ENCODE data around the gene HOXA6. TPM values are rescaled to one million over a fixed set of nuclear protein-coding genes. Genes with fewer than 3 reads are reported as not detected.

The HOXA6 gene
- total RNA-seq, 1 experiment from 2014 or later, result not detected

GRCh38 chr7:27171325-27171636, 23.7 kb upstream of the HOXA6 start:
- Histone ChIP-seq H3K14ac (ENCODE audit: insufficient read depth, low read length) (no peak overlapping the region), H3K56ac (ENCODE audit: insufficient read length, low read depth, low read length) (no peak overlapping the region), H4K20me1 (ENCODE audit: control insufficient read depth, insufficient read depth, insufficient read length) (no peaks in the 10 kb centered on the region), H4K8ac (replicated peaks; ENCODE audit: insufficient read length, low read depth, low read length) (no peak overlapping the region), H2BK120ac (ENCODE audit: low read depth, low read length, poor library complexity, severe bottlenecking) (no peak overlapping the region), H2BK12ac (ENCODE audit: insufficient read length, low read depth, low read length) (no peak overlapping the region), H3K27ac (ENCODE audit: insufficient read length, low read depth, low read length) (no peak overlapping the region), H3K23ac (ENCODE audit: insufficient read length, low read depth, low read length) (no peak overlapping the region), H3K4ac (ENCODE audit: low read depth, low read length) (no peak overlapping the region), H3K27me3 (ENCODE audit: insufficient read depth, low read length) (peaks cover 97% of the 10 kb centered on the region), H3K79me1 (ENCODE audit: insufficient read depth, low read depth, low read length, poor library complexity, severe bottlenecking) (no peaks in the 10 kb centered on the region), H3K23me2 (ENCODE audit: insufficient read length, low read depth, low read length, poor library complexity, severe bottlenecking) (no peaks in the 10 kb centered on the region), H3T11ph (ENCODE audit: low read length) (no peak overlapping the region), H3K4me2 (ENCODE audit: insufficient read depth, insufficient read length, low read length) (no peak overlapping the region), H3K4me1 (ENCODE audit: insufficient read depth, low read length) (no peaks in the 10 kb centered on the region), H4K5ac (ENCODE audit: insufficient read length, low read depth, low read length) (no peak overlapping the region), H2AK5ac (ENCODE audit: insufficient read length, low read length) (no peak overlapping the region), H2BK15ac (ENCODE audit: low read depth, low read length) (no peak overlapping the region), H3K9me3 (ENCODE audit: control insufficient read depth, low read depth, low read length) (no peaks in the 10 kb centered on the region), H3K18ac (ENCODE audit: insufficient read length, low read depth, low read length) (no peak overlapping the region), H3K79me2 (ENCODE audit: insufficient read depth, low read length) (no peaks in the 10 kb centered on the region), H2BK20ac (ENCODE audit: low read depth, low read length, poor library complexity, severe bottlenecking) (no peak overlapping the region), H4K91ac (ENCODE audit: insufficient read length, low read depth, low read length) (no peak overlapping the region), H3K9ac (ENCODE audit: extremely low read depth, insufficient read length, low read length) (no peak overlapping the region), H2BK5ac (ENCODE audit: insufficient read length, low read length) (no peak overlapping the region), H2AFZ (ENCODE audit: low read length) (no peak overlapping the region)
- peak; percentile 55 for DNase-seq
- no peak overlapping the region for H3K27ac Mint-ChIP-seq
- H3K27me3 Mint-ChIP-seq (ENCODE audit: low read depth), result peaks cover 98% of the 10 kb centered on the region
- H3K9me3 Mint-ChIP-seq, result peaks cover 6 to 23% of the 10 kb centered on the region in 2 experiments
- peaks cover 0 to 6% of the 10 kb centered on the region in 2 experiments; a peak in 2 of 4 replicates for H3K4me1 Mint-ChIP-seq
- no peaks in the 10 kb centered on the region; a peak in 1 of 7 replicates for H3K36me3 Mint-ChIP-seq (ENCODE audit: insufficient read depth in 1 of 3, low read depth in 3 of 3)
- no peak overlapping the region for H3K4me3 Mint-ChIP-seq
- TF ChIP-seq CTCF (conservative IDR thresholded peaks at IDR 0.05), result no peak
- WGBS (ENCODE audit: extremely low coverage, insufficient read length, low lambda C conversion rate), result no CpG with 5 or more reads among the region's 8 CpGs

Measured in H9 (cell line).